Astrocyte (in vitro differentiated cells and primary cell): Measurements from ENCODE around the gene SLC52A3. TPM values are rescaled to one million over a fixed set of nuclear protein-coding genes. Genes with fewer than 3 reads are reported as not detected.

ENCODE experiments used
- DNase-seq: peaks from one replicate; pipeline ENCODE4 v3.0.0-alpha.2; 2010; ENCODE audit warnings: low read depth
- FAIRE-seq: peaks from 2 replicates; lab custom pipeline; 2011; peaks lifted over from hg19 to GRCh38; lab: Jason Lieb, UNC
- H2AFZ ChIP-seq: 2 replicates; pipeline ENCODE4 v1.6.0; 2012; ENCODE audit warnings: low read depth, low read length, inconsistent platforms
- H3K27ac ChIP-seq: 2 replicates; pipeline ENCODE4 v1.5.1; 2011; ENCODE audit warnings: low read depth, low read length, inconsistent platforms
- H3K27me3 ChIP-seq: 2 replicates; pipeline ENCODE4 v1.6.0; 2011; ENCODE audit warnings: low read length, inconsistent platforms; ENCODE audit not compliant: insufficient read depth
- H3K36me3 ChIP-seq: 2 replicates; pipeline ENCODE4 v1.5.1; 2011; ENCODE audit warnings: low read length, inconsistent platforms; ENCODE audit not compliant: insufficient read depth
- H3K4me1 ChIP-seq: 2 replicates; pipeline ENCODE4 v1.5.1; 2011; ENCODE audit warnings: low read length, inconsistent platforms; ENCODE audit not compliant: insufficient read depth
- H3K4me2 ChIP-seq: 2 replicates; pipeline ENCODE4 v1.6.0; 2012; ENCODE audit warnings: low read length, inconsistent platforms
- H3K4me3 ChIP-seq: 2 replicates; pipeline ENCODE4 v1.5.1; 2011; ENCODE audit warnings: low read depth, mild to moderate bottlenecking, low read length, inconsistent platforms; ENCODE audit not compliant: insufficient read depth
- H3K79me2 ChIP-seq: 2 replicates; pipeline ENCODE4 v1.6.0; 2012; ENCODE audit warnings: mild to moderate bottlenecking, low read length, inconsistent platforms; ENCODE audit not compliant: insufficient read depth
- H3K9ac ChIP-seq: 2 replicates; pipeline ENCODE4 v1.6.0; 2012; ENCODE audit warnings: mild to moderate bottlenecking, low read length, inconsistent platforms
- H3K9me3 ChIP-seq: 2 replicates; pipeline ENCODE4 v1.5.1; 2012; ENCODE audit warnings: low read depth, mild to moderate bottlenecking, low read length, inconsistent platforms; ENCODE audit not compliant: insufficient read depth
- H4K20me1 ChIP-seq: 2 replicates; pipeline ENCODE4 v1.6.0; 2012; ENCODE audit warnings: low read length, inconsistent platforms; ENCODE audit not compliant: insufficient read depth
- H3K27ac Mint-ChIP-seq: one replicate; pipeline ENCODE4 v1.8.0; 2021; ENCODE audit warnings: mild to moderate bottlenecking, mixed read lengths; ENCODE audit not compliant: unreplicated experiment
- H3K27me3 Mint-ChIP-seq: one replicate; pipeline ENCODE4 v1.8.0; 2021; ENCODE audit warnings: low read depth, mixed read lengths; ENCODE audit not compliant: unreplicated experiment
- H3K36me3 Mint-ChIP-seq: one replicate; pipeline ENCODE4 v1.8.0; 2021; ENCODE audit warnings: low read depth, mixed read lengths; ENCODE audit not compliant: unreplicated experiment
- H3K4me1 Mint-ChIP-seq: one replicate; pipeline ENCODE4 v1.8.0; 2021; ENCODE audit warnings: low read depth, mixed read lengths; ENCODE audit not compliant: unreplicated experiment
- H3K4me3 Mint-ChIP-seq: one replicate; pipeline ENCODE4 v1.8.0; 2021; ENCODE audit warnings: mild to moderate bottlenecking, moderate library complexity, mixed read lengths; ENCODE audit not compliant: unreplicated experiment
- H3K9me3 Mint-ChIP-seq: one replicate; pipeline ENCODE4 v1.8.0; 2021; ENCODE audit warnings: mild to moderate bottlenecking, mixed read lengths; ENCODE audit not compliant: unreplicated experiment
- EZH2 ChIP-seq: IDR thresholded peaks from 2 replicates; pipeline ENCODE4 v1.6.1; 2012; ENCODE audit warnings: mild to moderate bottlenecking, low read length, inconsistent platforms; ENCODE audit not compliant: insufficient read depth
- total RNA-seq: library from RNA; stranded (reverse); gene quantifications from 2 replicates; pipeline ENCODE4 v1.2.1, GENCODE V29; 2021
- TF ChIP-seq, protein P1 (sequence below): IDR thresholded peaks from 2 replicates; pipeline ENCODE4 v1.5.1; 2011; ENCODE audit warnings: low read depth, mild to moderate bottlenecking, inconsistent platforms, low read length, moderate library complexity; ENCODE audit not compliant: insufficient read depth

The SLC52A3 gene
- total RNA-seq, 1 donor from 2014 or later: 0.09 TPM

DNA sequence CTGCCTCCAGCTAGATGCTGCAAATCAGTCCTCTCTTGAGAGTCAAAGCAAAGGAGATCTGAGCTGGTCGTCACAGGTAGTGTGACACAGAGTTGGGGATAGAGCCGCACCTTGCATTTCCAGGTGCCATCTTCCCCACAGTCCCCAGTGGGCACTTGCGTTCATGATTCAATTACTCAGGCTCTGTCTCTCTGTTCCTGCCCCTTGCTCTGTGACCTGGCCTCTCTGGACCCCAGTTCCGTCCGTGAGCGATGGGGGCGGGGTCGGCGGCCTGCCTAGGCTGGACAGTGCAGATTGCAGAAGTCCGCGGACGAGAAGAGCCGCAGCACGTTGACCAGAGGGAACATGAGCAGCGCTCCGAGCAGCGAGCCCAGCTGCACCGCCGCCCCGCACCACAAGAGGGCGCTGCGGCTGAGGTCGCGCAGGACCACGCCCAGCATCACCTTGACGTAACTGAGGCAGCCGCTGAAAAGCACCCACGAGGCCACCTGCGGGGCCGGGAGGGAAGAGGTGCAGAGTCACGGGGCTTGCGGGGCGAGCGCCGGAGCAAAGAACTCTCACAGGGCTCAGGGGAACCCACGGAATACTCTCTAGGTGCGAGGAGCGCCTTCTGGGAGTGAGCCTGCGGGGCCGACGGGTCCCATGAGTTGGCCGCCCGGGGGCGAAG lies 7.4 kb downstream of the SLC52A3 start:
- Histone ChIP-seq H3K4me3 (no peak overlapping the region), H3K36me3 (no peaks in the 10 kb centered on the region), H3K4me2 (no peak overlapping the region), H3K79me2 (no peaks in the 10 kb centered on the region), H3K27me3 (no peaks in the 10 kb centered on the region), H4K20me1 (no peaks in the 10 kb centered on the region), H3K27ac (no peak overlapping the region), H2AFZ (no peak overlapping the region), H3K9ac (no peak overlapping the region), H3K9me3 (no peaks in the 10 kb centered on the region), H3K4me1 (no peaks in the 10 kb centered on the region)
- Mint-ChIP-seq H3K27me3 (peaks cover 63% of the 10 kb centered on the region), H3K4me3 (no peak overlapping the region), H3K4me1 (peaks cover under 1% of the 10 kb centered on the region), H3K27ac (no peak overlapping the region), H3K9me3 (peaks cover 2% of the 10 kb centered on the region), H3K36me3 (peaks cover 2% of the 10 kb centered on the region)
- TF ChIP-seq, protein P1, sequence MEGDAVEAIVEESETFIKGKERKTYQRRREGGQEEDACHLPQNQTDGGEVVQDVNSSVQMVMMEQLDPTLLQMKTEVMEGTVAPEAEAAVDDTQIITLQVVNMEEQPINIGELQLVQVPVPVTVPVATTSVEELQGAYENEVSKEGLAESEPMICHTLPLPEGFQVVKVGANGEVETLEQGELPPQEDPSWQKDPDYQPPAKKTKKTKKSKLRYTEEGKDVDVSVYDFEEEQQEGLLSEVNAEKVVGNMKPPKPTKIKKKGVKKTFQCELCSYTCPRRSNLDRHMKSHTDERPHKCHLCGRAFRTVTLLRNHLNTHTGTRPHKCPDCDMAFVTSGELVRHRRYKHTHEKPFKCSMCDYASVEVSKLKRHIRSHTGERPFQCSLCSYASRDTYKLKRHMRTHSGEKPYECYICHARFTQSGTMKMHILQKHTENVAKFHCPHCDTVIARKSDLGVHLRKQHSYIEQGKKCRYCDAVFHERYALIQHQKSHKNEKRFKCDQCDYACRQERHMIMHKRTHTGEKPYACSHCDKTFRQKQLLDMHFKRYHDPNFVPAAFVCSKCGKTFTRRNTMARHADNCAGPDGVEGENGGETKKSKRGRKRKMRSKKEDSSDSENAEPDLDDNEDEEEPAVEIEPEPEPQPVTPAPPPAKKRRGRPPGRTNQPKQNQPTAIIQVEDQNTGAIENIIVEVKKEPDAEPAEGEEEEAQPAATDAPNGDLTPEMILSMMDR: peak; percentile 18
- no peak for TF ChIP-seq EZH2
- FAIRE-seq: no peak
- no peak for DNase-seq

DNA sequence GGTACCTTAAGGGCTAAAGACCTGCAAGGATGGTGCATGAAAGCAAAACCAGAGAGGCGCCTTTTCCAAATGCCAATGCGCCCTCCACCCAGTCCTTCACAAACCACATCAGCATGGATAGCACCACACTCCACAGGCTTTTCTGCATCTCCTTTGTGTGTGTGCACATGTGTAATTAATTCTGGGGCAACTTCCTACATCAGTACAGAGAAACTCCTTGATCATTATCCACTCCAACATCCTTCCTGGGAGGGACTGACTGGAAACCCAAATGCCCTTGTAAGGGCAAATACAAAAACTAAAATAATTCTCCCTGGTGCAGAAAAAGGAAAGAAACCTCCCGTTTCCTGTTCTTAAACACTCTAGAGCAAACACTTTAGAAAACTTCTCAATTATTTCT lies 10.8 kb downstream of the SLC52A3 start:
- H4K20me1 ChIP-seq: no peaks in the 10 kb centered on the region
- H3K9me3 Mint-ChIP-seq: peaks cover 2% of the 10 kb centered on the region
- no peak overlapping the region for H3K27ac Mint-ChIP-seq
- H3K4me1 ChIP-seq: no peaks in the 10 kb centered on the region
- H3K4me3 ChIP-seq: no peak overlapping the region
- no peak overlapping the region for H2AFZ ChIP-seq
- H3K27ac ChIP-seq: no peak overlapping the region
- peaks cover 2% of the 10 kb centered on the region for H3K36me3 Mint-ChIP-seq
- H3K27me3 ChIP-seq: no peaks in the 10 kb centered on the region
- no peak for TF ChIP-seq EZH2
- TF ChIP-seq, protein P1: no peak
- H3K9ac ChIP-seq: no peak overlapping the region
- no peak overlapping the region for H3K4me2 ChIP-seq
- peaks cover 47% of the 10 kb centered on the region for H3K27me3 Mint-ChIP-seq
- no peak for FAIRE-seq
- no peaks in the 10 kb centered on the region for H3K36me3 ChIP-seq
- H3K9me3 ChIP-seq: no peaks in the 10 kb centered on the region
- DNase-seq: no peak
- no peak overlapping the region for H3K4me3 Mint-ChIP-seq
- no peaks in the 10 kb centered on the region for H3K79me2 ChIP-seq
- H3K4me1 Mint-ChIP-seq: peaks cover 3% of the 10 kb centered on the region

DNA sequence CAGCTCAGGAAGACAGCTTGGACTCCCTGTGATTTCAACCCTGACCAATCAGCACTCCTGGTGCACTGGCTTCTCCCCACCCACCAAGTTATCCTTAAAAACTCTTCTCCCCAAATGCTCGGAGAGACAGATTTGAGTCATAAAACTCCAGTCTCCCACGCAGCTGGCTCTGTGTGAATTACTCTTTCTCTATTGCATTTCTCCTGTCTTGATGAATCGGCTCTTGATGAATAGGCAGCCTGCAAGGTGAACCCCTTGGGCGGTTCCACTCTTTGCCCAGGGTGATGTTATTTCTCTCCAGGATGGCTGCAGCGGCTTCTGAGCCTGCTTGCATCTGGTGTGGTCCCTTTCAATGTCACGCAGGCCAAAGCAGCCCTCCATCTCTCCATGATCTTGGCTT lies 12.4 kb downstream of the SLC52A3 start:
- Mint-ChIP-seq H3K27me3 (peaks cover 39% of the 10 kb centered on the region), H3K4me1 (peaks cover 3% of the 10 kb centered on the region), H3K9me3 (peaks cover 2% of the 10 kb centered on the region), H3K36me3 (peaks cover 2% of the 10 kb centered on the region), H3K27ac (no peak overlapping the region), H3K4me3 (no peak overlapping the region)
- Histone ChIP-seq H2AFZ (no peak overlapping the region), H3K36me3 (no peaks in the 10 kb centered on the region), H3K79me2 (no peaks in the 10 kb centered on the region), H3K4me2 (no peak overlapping the region), H3K9me3 (no peaks in the 10 kb centered on the region), H3K4me1 (no peaks in the 10 kb centered on the region), H4K20me1 (no peaks in the 10 kb centered on the region), H3K27ac (no peak overlapping the region), H3K9ac (no peak overlapping the region), H3K4me3 (no peak overlapping the region), H3K27me3 (no peaks in the 10 kb centered on the region)
- TF ChIP-seq EZH2: no peak
- TF ChIP-seq, protein P1: no peak
- DNase-seq (no peak), FAIRE-seq (no peak)
